HEK293T (cell line): ENCODE results near the gene FRA10AC1.

ENCODE experiments used
- BHLHE40 ChIP-seq: fragments of 450-650 bp; IDR thresholded peaks from 2 replicates; pipeline ENCODE4 v1.6.1; 2016; ENCODE audit warnings: mild to moderate bottlenecking, moderate library complexity, borderline replicate concordance
- ELF4 ChIP-seq: fragments of 450-650 bp; IDR thresholded peaks from 2 replicates; pipeline ENCODE4 v1.6.1; 2017; ENCODE audit warnings: antibody characterized with exemption
- FOXA1 ChIP-seq: fragments of 450-650 bp; IDR thresholded peaks from 2 replicates; pipeline ENCODE4 v1.6.1; 2016; ENCODE audit warnings: mild to moderate bottlenecking
- FOXM1 ChIP-seq: fragments of 450-650 bp; IDR thresholded peaks from 2 replicates; pipeline ENCODE4 v1.6.1; 2017; ENCODE audit warnings: mild to moderate bottlenecking, borderline replicate concordance
- HDGF ChIP-seq: fragments of 450-650 bp; IDR thresholded peaks from 2 replicates; pipeline ENCODE4 v1.6.1; 2017; ENCODE audit warnings: antibody characterized with exemption, borderline replicate concordance
- SUZ12 ChIP-seq: fragments of 450-650 bp; IDR thresholded peaks from 2 replicates; pipeline ENCODE4 v1.6.1; 2016; ENCODE audit warnings: mild to moderate bottlenecking

- TF ChIP-seq BHLHE40 (no peak), SUZ12 (no peak), ELF4 (no peak), FOXA1 (no peak), HDGF (no peak), FOXM1 (no peak)
Measured at GRCh38 chr10:93722550-93722949, 20.2 kb upstream of the FRA10AC1 start.
